ENCODE results near the gene SLC25A23. TPM values are rescaled to one million over a fixed set of nuclear protein-coding genes. Genes with fewer than 3 reads are reported as not detected.

The SLC25A23 gene
- total and polyA plus RNA-seq, 2 experiments from 2014 or later: 56.6 to 59.0 TPM

- Histone ChIP-seq H3K36me3 (replicated peaks; ENCODE audit: insufficient read depth, low read depth) (no peaks in the 10 kb centered on the region), H3K79me2 (no peaks in the 10 kb centered on the region), H3K9me3 (ENCODE audit: low read depth) (no peaks in the 10 kb centered on the region), H3K27me3 (no peaks in the 10 kb centered on the region), H2AFZ (no peak overlapping the region), H3K4me2 (no peak overlapping the region), H3K4me3 (no peak overlapping the region), H3K27ac (no peak overlapping the region), H3K9me2 (replicated peaks; ENCODE audit: insufficient read depth) (no peaks in the 10 kb centered on the region), H3K4me1 (ENCODE audit: insufficient read depth) (peaks cover 7% of the 10 kb centered on the region), H4K20me1 (ENCODE audit: insufficient read depth, poor library complexity, severe bottlenecking) (no peaks in the 10 kb centered on the region)
- TF ChIP-seq CTCF (IDR thresholded peaks at IDR 0.05; ENCODE audit: poor library complexity) (no peak), EZH2phosphoT487 (IDR thresholded peaks at IDR 0.05; ENCODE audit: low read depth, severe bottlenecking, unreplicated experiment) (no peak), EZH2 (IDR thresholded peaks at IDR 0.05; ENCODE audit: borderline replicate concordance) (no peak)
- DNase-seq (ENCODE audit: low spot score): no peak
- 76% methylated on average over 12 of the region's 14 CpGs for WGBS (ENCODE audit: low lambda C conversion rate, missing lambda C conversion rate)
These were observed 11.5 kb upstream of the SLC25A23 start for GRCh38 chr19:6471076-6471475.

GRCh38 chr19:6470173-6470572, 10.6 kb upstream of the SLC25A23 start:
- Histone ChIP-seq H3K36me3 (replicated peaks; ENCODE audit: insufficient read depth, low read depth) (no peaks in the 10 kb centered on the region), H3K4me3 (no peak overlapping the region), H3K4me1 (ENCODE audit: insufficient read depth) (no peaks in the 10 kb centered on the region), H2AFZ (no peak overlapping the region), H3K9me2 (replicated peaks; ENCODE audit: insufficient read depth) (no peaks in the 10 kb centered on the region), H3K27ac (no peak overlapping the region), H4K20me1 (ENCODE audit: insufficient read depth, poor library complexity, severe bottlenecking) (peaks cover 4% of the 10 kb centered on the region), H3K4me2 (no peak overlapping the region), H3K79me2 (peaks cover 7% of the 10 kb centered on the region), H3K27me3 (no peaks in the 10 kb centered on the region), H3K9me3 (ENCODE audit: low read depth) (no peaks in the 10 kb centered on the region)
- DNase-seq (ENCODE audit: low spot score): no peak
- 84% methylated on average over 8 of the region's 8 CpGs for WGBS (ENCODE audit: low lambda C conversion rate, missing lambda C conversion rate)
- TF ChIP-seq CTCF (IDR thresholded peaks at IDR 0.05; ENCODE audit: poor library complexity): no peak

- Histone ChIP-seq H4K20me1 (ENCODE audit: insufficient read depth, poor library complexity, severe bottlenecking) (peaks cover 4% of the 10 kb centered on the region), H3K4me3 (no peak overlapping the region), H3K79me2 (peaks cover 15% of the 10 kb centered on the region), H3K27me3 (no peaks in the 10 kb centered on the region), H3K27ac (no peak overlapping the region), H3K9me3 (ENCODE audit: low read depth) (no peaks in the 10 kb centered on the region), H3K36me3 (replicated peaks; ENCODE audit: insufficient read depth, low read depth) (no peaks in the 10 kb centered on the region), H3K4me2 (no peak overlapping the region), H3K4me1 (ENCODE audit: insufficient read depth) (no peaks in the 10 kb centered on the region), H2AFZ (no peak overlapping the region), H3K9me2 (replicated peaks; ENCODE audit: insufficient read depth) (no peaks in the 10 kb centered on the region)
- no peak for DNase-seq (ENCODE audit: low spot score)
- TF ChIP-seq EZH2 (IDR thresholded peaks at IDR 0.05; ENCODE audit: borderline replicate concordance) (no peak), EZH2phosphoT487 (IDR thresholded peaks at IDR 0.05; ENCODE audit: low read depth, severe bottlenecking, unreplicated experiment) (no peak), CTCF (IDR thresholded peaks at IDR 0.05; ENCODE audit: poor library complexity) (no peak)
- 89% methylated on average over 8 of the region's 8 CpGs for WGBS (ENCODE audit: low lambda C conversion rate, missing lambda C conversion rate)
These were observed 7.8 kb upstream of the SLC25A23 start for GRCh38 chr19:6467384-6467783.
